Stimulated activated CD4-positive, alpha-beta T cell treated with anti-CD3 and anti-CD28 coated beads, Interleukin-12 subunit alpha, Interleukin-12 subunit beta, amount 100 ng/mL, for 48 hours (primary cell): Measurements from ENCODE around the gene HIRA.
"Not testable (repeated sequence)": the region's sequence is repeated elsewhere in the genome, so short reads cannot be mapped to it uniquely, and the experiment has no call there.

Experiments
- DNase-seq, 3 donors: peaks; one replicate each; pipeline ENCODE4 v3.0.0-alpha.2; 2020; ENCODE audit warnings: low read depth in 2 of 3, low spot score in 1 of 3

The HIRA gene

DNA sequence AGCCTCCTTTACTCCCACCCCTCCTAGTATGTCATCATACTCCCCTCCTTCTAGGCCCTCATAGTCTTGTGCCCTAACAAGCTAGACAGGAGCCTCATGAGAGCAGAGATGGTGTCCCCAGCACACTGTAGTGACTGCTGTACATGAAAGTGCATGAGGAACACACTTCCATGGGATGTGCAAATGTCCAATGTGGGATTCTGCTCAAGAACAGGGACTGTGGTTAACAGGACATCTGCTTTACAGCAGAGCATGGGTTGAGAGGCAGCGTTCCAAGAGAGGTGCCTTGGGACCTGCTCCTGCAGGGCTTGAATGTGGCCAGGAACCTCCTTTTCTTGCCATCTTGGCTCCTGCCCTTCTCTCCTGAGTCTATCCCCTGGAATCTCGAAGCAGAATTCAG, 45.3 kb downstream of the HIRA start:
- no peak for DNase-seq

DNA sequence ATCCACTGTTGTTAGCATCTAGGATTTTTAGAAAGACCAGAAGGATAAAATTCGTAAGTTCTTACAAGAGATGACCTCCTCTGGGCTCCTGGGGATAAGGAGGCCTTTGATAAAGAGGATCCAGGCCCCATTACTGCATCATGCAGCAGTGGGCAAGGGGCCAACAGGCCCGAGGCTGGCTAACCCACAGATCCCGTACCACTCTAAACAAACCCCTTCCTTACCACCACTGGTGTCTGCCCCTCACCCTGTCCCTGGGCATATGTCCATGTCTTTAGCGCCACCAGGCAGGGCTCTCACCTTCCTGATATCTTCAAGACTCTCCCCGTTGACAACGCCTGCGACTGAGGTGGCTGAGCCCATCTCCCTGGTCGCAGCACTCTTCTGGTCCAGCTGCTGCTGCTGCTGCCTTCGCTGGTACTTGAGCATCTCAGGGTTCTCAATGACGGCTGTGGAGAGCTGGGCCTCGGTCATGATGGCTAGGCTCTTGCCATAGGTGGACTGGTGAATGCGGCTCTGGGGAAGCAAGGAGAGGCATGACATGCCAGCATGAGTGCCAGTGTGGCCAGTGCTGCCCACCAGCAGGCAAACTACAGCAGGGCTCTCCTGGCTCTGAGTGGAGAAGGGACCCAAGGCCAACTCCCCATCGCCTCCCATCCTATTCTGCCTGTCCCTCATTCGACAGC, 46.2 kb downstream of the HIRA start:
- DNase-seq: no peak

DNA sequence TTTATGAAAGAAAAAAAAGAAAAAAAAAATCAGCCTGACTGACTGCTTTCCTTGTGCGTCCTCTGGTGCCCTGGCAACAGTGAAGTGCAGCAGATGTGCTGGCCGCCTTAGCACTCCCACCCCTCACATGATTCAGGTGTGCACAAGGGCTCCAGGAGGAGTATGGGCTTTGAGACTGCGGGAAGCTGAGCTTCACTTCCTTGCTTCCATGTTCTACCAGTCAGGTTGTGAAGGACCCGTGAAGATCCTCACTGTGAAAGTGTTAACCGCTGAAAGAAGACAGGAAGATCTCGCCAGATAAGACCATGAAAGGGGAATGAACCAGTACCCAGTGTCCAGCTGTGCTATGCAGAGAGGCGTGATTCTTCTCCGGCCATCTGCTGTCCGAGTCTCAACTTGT, 48.2 kb downstream of the HIRA start:
- no peak for DNase-seq

DNA sequence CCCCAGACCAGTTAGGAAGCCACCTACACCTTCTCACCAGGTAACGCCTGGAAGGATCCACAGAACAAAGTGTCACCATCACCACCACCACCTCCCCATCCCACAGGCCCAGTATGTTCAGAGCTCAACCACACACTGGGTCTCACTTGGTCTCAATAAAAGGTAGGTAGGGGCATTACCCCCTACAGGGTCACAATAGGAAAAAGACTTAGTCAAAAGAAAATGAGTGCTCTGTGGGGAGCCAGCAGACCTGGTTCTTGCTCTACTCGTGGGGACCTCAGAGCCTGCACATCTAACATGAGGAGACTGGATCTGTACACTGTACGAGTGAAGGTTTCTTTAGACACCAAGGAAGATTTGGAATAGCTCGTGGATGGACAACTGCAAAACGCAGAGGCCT, 49.3 kb downstream of the HIRA start:
- DNase-seq: no peak

DNA sequence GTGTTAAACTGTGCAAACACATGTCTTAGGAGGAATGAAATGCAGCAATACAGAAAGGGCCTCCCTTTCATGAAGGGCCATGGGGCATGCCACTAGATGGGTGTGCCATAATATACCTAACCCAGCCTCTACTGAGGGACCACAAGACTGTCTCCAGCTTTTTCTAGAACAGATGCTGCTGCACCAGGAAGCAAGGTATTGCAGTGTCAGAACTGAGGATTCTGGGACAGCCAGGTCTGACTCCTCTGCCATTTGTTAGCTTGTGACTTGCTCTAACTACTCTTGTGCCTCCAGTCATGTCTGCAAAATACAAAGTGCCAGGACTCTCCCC, 53.2 kb downstream of the HIRA start:
- no peak for DNase-seq

DNA sequence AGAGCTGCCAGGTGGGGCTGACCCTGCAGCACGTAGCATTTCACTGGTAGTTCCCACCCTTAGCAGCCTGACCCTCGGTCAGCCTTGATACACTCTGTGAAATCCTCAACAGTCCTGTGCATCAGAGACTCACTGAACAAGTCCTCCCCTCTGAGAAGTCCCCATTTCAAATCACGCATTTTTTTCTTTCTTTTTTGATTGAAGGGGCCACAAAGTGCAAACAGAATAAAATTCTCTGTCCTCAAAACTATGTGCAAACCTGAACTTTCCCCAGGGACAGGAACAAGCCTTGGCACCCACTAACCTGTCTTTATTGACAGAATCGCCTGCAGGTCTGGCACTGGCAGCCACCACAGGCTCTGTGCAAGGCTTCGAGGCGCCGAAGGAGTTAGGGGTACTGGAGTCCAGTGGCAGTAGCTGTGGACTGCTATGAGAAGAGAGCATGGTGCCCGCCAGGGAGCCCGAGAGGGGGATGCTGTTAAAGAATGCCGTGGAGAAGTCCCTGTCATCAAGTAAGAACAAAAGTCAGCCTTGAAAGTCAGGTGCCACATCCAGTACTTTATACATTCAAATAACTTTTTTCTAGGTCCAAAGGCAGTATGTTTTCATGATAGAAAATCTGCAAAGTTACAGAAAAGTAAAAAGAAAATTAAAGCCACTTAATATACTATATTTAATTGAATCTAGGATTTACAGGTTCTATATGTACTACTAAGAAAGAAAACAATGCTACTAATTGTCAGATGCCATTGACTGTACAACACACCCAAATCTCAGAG, 53.8 kb downstream of the HIRA start:
- DNase-seq: no peak

DNA sequence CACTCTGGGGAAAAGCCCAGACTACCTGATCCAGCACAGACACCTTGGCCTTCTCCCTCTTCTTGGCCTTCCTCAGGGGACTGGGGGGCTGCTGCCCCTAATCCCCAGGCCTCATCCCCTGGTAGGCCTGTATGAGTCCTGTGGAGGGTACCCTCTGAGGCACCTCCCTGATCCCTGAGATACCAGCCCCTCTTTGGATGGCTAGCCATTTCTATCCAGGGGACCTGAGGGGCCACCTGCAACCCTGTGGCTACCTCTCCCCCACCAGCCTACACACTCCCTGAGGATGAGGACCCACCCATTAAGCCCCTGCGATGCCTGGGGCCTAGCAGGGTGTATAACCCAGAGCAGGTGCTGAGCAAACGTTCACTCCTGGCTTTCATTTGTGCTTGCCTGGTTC, 54.6 kb downstream of the HIRA start:
- no peak for DNase-seq

DNA sequence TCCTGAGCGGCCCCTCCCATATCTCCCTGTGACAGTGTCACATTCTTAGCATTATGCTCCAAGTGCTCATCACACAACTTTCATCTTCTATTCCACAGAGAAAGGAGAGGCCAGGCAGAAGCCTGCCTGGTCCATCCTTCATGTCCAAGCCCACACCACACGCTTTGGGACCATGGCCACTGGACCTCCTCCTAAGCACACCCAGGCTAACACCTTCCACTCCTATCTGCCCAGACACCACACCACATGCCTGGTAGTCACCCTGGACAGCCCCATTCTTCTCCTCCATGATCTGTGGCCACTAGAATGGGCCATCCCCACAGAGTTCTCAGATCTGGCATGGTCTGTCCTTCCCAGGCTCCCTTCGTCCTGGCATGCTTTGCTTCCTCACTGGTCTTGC, 55.3 kb downstream of the HIRA start:
- DNase-seq: no peak

DNA sequence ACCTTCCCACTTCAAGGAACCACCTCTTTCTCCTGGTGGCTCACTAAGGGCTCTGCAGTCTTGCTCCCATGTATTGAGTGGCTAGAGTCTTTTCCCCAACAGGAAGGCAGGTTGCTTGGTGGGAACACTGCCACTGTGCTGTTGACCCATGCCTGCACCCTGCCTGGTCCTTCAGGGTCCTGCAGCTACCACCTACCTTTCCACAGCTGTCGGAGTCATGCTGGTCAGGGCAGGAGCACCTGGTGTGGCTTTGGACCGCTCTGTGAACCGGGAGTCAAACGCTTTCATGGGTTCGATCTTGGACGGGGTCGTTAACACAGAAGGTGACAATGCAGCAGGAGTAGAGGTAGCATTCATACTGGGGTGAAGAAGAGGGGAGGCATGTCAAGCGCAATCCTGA, 56.1 kb downstream of the HIRA start:
- DNase-seq: no peak

DNA sequence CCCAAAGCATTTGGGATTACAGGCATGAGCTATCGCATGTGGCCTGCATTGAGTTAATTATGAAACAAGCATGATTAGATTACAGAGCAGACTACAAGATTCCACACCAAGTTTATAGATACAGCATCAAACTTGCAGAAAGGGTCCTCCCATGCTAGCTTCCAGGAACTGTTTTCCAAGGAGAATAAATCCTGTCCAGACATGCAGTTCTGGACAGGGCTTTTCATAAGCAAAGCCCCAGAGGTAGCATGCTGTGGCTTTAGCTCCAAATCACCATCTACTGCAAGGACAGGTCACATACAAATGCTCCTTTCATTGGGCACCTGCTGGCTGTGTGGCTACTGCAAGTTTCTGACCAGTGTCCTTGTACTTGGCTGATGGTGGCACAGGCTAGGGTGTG, 57.1 kb downstream of the HIRA start:
- DNase-seq: no peak

DNA sequence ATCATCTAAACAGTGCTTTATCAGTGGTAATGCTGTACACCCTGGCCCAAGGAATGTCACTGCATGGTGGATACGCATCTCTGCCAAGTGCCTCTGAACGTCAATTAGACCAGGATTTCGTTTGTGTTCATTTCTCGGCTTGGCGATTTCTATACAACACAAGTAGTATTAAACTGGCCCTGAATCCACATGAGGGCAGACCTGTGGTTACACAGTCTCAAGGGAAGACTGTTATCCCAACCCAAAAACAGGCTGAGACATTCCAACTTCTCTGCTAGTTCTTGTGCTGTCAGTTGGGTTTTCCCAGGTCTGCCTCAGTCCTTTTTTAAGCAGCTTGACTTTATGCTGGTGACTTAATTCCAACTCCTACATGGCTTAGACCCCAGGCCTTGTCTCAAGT, 58.1 kb downstream of the HIRA start:
- DNase-seq: no peak

DNA sequence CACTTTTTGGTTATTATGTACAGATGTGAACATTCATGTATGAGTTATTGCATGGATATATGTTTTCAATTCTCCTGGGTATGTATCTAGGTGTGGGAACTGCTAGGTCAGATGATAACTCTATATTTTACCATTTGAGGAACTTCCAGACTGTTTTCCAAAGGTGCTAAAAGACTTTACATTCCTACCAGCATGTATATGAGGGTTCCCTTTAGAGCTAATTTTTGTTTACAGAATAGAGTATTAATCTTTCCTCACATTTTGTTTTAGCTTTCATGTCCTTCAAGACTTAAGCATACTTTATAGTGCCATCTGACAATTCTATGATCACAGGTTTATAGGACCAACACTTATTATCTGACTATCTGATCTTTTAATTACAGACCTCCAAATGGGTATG, 59.6 kb downstream of the HIRA start:
- no peak for DNase-seq

DNA sequence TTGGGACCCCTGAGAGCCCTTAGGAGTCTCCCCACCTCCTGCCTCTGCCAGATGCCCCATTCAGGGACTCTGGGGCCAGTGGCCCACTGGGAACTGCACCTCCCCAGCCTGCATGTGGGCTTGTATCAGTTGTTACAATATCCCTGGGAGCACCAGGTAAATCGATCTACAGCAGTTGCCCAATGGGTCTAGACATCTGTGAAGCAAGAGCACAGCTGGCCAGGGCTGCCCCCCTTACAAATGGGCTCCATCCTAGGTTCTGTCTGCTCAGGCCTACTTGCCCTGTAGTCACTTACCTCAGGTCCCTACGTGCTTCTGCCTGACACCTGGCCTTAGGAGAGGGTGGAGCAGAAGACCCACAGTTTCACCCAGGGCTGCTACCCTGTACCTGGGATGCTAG, 62.7 kb downstream of the HIRA start:
- no peak for DNase-seq

DNA sequence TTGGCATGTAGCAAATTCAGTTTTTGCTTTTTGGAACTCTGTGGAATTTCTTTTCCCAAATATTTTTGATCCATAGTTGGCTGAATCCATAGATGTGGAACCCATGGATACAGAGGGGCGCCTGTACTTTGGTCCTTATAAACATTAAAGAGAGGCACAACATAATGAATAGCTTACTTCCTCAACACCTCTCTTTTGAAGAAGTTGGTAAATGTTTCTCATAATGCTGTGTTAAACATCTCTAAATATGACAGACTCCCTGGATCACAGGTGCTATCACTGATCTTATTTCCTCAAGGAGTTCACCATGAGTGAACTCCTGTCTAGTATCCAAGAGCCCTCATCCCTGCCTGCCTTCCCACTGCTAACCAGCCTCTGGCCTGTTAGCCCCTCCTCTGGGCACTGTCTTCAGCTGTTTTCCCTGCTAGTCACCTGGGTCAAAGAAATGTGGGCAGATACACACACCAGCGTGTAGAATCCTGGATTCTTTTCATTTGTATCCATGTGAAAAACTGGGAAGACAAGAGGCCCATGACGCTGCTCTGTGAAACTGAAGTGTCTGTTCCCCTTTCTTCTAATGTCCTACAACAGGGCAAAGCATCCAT, 63.7 kb downstream of the HIRA start:
- DNase-seq: no peak

DNA sequence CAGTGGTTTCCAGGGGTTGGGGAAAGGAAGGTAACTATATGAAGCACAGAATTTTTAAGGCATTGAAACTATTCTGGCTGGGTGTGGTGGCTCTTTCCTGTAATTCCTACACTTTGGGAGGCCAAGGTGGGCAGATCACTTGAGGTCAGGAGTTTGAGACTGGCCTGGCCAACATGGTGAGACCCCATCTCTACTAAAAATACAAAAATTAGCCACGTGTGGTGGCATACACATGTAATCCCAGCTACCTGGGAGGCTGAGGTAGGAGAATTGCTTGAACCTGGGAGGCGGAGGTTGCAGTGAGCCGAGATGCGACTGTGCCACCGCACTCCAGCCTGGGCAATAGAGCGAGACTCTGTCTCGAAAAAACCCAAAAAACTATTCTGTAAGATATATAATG, 68.0 kb downstream of the HIRA start:
- not testable (repeated sequence) for DNase-seq

DNA sequence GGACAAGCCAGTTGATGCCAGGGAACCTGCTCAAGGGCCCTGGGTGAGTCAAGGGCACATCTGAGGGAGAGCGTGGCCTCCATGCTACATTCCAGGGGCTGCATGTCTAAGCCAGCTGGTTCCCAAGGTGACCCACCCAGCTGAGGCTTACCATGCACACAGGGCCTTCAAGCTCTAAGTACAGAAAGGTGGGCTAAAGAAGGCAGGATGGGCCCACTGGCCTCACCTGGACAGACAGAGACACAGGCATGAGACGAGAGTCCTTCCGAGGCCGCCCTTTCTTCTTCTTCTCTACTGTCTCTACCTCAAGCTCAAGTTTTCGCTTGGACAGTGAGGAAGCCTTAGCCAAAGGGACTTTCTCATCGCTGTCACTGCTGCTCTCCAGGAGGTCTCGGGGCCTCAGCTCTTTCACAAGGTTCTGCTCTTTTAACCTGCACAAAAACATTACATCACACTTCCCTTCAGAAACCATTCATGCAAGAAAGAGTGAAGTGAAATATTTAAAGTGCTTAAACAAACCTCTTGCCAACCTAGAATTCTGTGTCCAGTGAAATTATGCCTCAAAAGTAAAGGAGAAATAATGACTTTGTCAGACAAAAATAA, 69.9 kb downstream of the HIRA start:
- DNase-seq: no peak

DNA sequence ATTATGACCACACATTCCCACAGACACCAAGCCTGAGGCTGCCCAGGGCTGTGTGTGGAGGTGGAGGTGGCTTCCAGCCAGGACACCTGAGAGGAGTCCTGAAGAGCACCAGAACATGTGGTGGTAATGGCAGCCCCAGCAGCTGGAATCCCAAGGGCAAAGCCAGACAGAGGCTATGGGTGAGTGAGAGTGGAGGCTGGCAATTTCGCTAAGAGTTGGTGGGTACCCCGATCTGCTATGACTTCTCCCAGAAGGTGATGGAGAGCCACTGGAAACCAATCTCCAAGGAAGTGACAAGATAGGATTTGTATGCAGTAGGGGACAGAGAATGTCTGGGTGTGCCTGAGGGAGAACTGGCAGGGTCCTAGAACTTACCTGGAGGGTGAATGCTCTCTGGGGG, 70.7 kb downstream of the HIRA start:
- DNase-seq: no peak

DNA sequence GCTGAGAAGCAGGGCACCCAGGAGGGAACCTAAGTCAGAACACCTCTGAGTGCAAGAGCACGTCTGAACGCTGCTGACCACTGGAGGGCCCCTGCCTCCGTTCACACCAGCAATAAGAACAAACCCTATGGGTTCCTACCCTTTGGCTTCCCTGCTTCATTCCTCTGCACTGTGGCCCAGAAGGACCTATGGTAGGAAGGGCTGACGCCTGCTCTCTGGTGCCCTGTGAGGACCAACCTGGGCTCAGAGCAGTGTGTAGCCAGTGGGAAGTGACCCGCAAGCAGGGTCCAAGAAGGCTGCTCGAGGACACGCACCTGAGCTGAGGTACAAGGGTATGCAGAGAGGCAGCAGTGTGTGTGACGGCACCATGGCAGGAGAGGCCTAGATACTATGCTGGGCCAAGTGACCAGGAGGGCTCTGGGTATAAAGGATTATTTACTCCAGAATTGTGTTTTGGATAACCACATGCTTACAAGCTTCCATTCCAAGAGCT, 71.2 kb downstream of the HIRA start:
- DNase-seq: no peak

DNA sequence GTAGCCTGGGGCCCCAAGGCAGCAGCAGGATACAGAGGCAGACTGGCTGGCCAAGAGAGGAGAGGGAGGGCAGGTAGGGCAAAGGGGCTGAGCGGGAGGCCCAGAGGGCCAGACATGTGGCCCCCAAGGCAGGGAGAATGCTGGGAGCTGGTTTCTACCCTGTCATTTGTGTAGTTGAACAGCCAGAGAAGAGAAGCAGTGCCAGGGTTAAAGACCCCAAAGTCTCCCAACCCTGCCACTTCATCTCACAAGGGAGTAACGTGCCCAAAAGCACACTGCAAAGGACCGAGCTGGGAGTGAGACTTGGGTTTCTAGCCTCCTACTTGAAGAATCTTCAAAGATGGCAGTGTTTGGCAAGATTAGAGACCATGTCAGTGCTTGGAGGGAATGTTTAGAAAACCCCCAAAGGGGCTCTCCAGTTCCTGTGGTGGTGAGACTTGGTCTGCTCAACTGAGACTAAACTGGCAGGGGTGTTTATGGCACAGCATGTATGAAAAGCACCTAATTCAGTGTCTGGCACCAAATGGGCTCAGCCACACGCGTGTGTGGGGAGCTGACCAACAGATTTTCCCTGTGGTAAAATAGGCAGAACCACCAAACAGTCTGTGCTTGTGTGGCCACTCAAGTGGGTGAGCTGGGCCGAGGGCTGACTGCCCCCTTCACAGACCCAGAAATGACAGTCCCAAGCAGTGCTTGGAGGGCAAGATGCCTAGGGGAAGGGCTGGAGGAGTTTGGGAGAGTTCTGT, 71.8 kb downstream of the HIRA start:
- DNase-seq: no peak

DNA sequence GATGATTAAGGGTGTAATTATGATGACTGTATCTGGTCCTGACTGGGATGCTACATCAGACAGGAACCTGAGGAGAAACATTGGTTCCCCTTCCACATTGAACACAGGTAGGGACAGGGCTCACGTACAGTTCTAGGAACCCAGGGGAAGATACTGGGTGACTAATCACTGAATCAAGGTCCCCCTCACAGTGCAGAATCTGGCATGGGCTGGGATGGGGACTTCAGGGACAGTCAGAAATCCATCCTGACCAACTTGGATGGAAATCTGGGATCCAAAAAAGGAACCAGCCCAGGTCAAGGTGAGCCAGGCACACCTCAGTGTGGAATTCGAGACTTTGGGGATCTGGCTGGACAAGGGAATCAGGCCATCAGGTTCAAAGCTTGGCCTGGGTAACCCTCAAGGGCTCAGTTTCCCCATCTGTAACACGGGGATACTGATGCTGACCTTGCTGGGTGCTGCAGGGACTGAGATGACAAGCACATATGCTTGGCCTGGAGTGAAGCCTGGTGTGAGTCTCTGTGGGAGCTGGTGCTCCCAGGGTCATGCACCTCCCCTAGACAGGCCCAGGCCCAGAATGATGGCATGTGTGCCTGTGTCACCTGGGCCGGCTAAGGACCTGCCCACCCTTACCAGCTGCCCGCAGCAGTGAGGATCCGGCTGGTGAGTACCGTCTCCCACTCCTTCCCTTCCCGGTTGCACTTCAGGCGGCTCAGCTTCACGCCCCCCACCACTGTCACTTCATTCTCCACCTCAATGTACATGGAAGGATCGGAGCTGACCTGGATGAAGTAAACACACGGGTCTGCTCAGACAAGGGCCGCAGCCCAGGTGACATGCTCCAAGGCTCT, 72.6 kb downstream of the HIRA start:
- no peak for DNase-seq

DNA sequence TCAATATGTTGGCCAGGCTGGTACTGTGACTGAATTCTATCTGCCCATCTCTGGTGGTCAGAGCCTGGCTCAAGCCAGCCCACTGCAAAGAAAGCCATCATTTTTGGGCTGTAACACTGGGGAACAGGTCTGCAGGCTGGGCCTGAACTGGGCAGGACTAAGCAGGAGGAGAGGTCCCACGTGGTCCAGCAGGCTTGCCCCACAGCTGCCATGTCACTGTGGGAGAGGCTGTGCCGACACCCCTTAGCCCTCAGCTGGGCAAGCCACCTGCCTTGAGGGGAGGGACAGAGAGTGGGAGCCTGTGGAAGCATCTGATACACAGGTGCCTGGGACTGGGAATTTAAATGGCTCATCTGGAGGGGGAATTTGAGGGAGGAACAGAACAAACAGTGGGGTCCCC, 73.3 kb downstream of the HIRA start:
- DNase-seq: no peak
